ENCODE measurements around the gene ELAVL1. TPM values are rescaled to one million over a fixed set of nuclear protein-coding genes. Genes with fewer than 3 reads are reported as not detected.

The ELAVL1 gene
- total and polyA plus RNA-seq, 9 of the 15 experiments (the other 6 are each of a cell fraction or from before 2014, with no cell fraction given): 4.3 to 172 (median 69.2) TPM

- TF ChIP-seq HMGXB4 (CRISPR knock-in tag; IDR thresholded peaks at IDR 0.05): 0 out of 2 replicates have a peak, but pooled peaks have one; percentile 25
- TF ChIP-seq ZNF778 (CRISPR knock-in tag; IDR thresholded peaks at IDR 0.05): no peak
- TF ChIP-seq ARID3A (IDR thresholded peaks at IDR 0.05; ENCODE audit: borderline replicate concordance, low read depth, low read length): no peak
- TF ChIP-seq DMBX1 (CRISPR knock-in tag; IDR thresholded peaks at IDR 0.05; ENCODE audit: borderline replicate concordance): no peak
- no peak for TF ChIP-seq PATZ1 (CRISPR knock-in tag; IDR thresholded peaks at IDR 0.05; ENCODE audit: borderline replicate concordance)
- no peak for TF ChIP-seq JUN (IDR thresholded peaks at IDR 0.05; ENCODE audit: borderline replicate concordance, low read depth, low read length)
- no peak; the same call in 1 of the 2 replicates for TF ChIP-seq JUN (CRISPR knock-in tag; IDR thresholded peaks at IDR 0.05; ENCODE audit: borderline replicate concordance)
- no peak for TF ChIP-seq ZNF655 (CRISPR knock-in tag; IDR thresholded peaks at IDR 0.05)
- no peak; the same call in 1 of the 2 replicates for TF ChIP-seq ETS1 (conservative IDR thresholded peaks at IDR 0.05; ENCODE audit: control insufficient read depth, low read depth, low read length)
- TF ChIP-seq KAT7 (CRISPR knock-in tag; IDR thresholded peaks at IDR 0.05; ENCODE audit: borderline replicate concordance): no peak; the same call in 1 of the 2 replicates
- TF ChIP-seq TRIM28 (IDR thresholded peaks at IDR 0.05): no peak
- TF ChIP-seq NEUROD1 (IDR thresholded peaks at IDR 0.05; ENCODE audit: borderline replicate concordance, low read depth, low read length, partially characterized antibody): peak; percentile 57
- TF ChIP-seq ZBTB33 (CRISPR knock-in tag; IDR thresholded peaks at IDR 0.05): peak; percentile 49; the same call in 1 of the 2 replicates
- no peak for TF ChIP-seq SMC3 (conservative IDR thresholded peaks at IDR 0.05; ENCODE audit: insufficient read depth, low read depth, low read length)
- no peak for TF ChIP-seq NCOA6 (IDR thresholded peaks at IDR 0.05)
Measured at GRCh38 chr19:7919610-7920518, 85.6 kb downstream of the ELAVL1 start, which contains the start of gene SNAPC2 (continued).
